Measurements from ENCODE around the gene TSPAN9. TPM values are rescaled to one million over a fixed set of nuclear protein-coding genes. Genes with fewer than 3 reads are reported as not detected.

Gene TSPAN9
- total RNA-seq, 3 donors from 2014 or later, result 16.8 to 44.9 (median 36.9) TPM

DNA sequence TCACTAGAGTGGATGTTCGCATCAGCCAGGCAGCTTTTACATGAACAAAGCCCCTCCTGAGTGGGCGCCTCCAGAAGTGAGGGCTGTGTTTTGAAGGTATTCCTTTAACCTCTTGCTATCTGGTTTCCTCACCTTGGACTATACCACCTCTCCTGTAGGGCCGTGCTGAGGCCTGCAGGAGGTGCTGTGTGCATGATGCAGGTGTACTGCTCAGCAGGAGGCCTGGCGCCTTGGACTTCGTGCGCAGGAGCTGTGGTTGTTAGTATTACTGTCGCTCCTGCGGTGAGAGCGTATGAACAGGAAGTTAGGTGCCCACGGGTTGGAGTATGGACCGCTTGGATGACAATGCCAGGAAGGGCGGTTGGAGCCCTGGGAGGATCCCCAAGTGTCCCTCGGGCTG, 130.7 kb downstream of the TSPAN9 start:
- Histone ChIP-seq H3K36me3 (no peaks in the 10 kb centered on the region), H3K27ac (no peak overlapping the region), H3K9me3 (no peaks in the 10 kb centered on the region), H3K27me3 (no peaks in the 10 kb centered on the region), H3K4me3 (no peak overlapping the region), H3K4me1 (peaks cover 0 to 3% of the 10 kb centered on the region in 2 donors)
- intact Hi-C loops (cut with DNase I; ENCODE audit: low total_unique reads), result no loop called here
- no peak for DNase-seq (ENCODE audit: low spot score in 2 of 2)
- TF ChIP-seq POLR2A (IDR thresholded peaks at IDR 0.05), result no peak
- TF ChIP-seq, protein P1, sequence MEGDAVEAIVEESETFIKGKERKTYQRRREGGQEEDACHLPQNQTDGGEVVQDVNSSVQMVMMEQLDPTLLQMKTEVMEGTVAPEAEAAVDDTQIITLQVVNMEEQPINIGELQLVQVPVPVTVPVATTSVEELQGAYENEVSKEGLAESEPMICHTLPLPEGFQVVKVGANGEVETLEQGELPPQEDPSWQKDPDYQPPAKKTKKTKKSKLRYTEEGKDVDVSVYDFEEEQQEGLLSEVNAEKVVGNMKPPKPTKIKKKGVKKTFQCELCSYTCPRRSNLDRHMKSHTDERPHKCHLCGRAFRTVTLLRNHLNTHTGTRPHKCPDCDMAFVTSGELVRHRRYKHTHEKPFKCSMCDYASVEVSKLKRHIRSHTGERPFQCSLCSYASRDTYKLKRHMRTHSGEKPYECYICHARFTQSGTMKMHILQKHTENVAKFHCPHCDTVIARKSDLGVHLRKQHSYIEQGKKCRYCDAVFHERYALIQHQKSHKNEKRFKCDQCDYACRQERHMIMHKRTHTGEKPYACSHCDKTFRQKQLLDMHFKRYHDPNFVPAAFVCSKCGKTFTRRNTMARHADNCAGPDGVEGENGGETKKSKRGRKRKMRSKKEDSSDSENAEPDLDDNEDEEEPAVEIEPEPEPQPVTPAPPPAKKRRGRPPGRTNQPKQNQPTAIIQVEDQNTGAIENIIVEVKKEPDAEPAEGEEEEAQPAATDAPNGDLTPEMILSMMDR (IDR thresholded peaks at IDR 0.05), result no peak

DNA sequence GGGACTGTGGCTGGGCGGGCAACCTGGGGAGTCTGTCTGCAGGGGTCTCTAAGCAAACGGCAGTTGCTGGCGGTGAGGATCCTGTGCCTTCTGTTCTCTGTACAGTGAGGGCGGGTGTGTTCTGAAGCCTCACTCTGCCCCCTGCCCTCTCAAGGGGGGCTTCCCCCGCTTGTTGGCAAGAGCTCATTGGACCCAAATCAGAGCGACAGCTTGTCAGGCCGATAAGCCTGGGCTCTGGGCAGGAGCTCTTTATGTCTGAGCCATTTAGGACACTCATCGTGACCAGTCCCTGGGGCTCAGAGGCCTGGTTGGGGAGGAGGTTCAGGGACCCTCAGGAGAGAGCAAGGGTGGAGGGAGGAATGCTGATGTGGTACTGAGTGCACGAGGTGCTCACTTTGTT, 136.0 kb downstream of the TSPAN9 start:
- Histone ChIP-seq H3K27ac (peak overlapping the region in 1 of 2 donors; percentile 89), H3K9me3 (no peaks in the 10 kb centered on the region), H3K27me3 (no peaks in the 10 kb centered on the region), H3K36me3 (no peaks in the 10 kb centered on the region), H3K4me3 (no peak overlapping the region), H3K4me1 (no peaks in the 10 kb centered on the region)
- intact Hi-C loops (cut with DNase I; ENCODE audit: low total_unique reads), result loop anchor here (10.0 kb wide), 1 partner anchor 52 kb away; no protein-coding TSS in a partner anchor
- no peak for DNase-seq (ENCODE audit: low spot score in 2 of 2)
- TF ChIP-seq, protein P1 (IDR thresholded peaks at IDR 0.05), result no peak
- no peak for TF ChIP-seq POLR2A (IDR thresholded peaks at IDR 0.05)
- TF ChIP-seq POLR2AphosphoS5 (IDR thresholded peaks at IDR 0.05), result no peak

DNA sequence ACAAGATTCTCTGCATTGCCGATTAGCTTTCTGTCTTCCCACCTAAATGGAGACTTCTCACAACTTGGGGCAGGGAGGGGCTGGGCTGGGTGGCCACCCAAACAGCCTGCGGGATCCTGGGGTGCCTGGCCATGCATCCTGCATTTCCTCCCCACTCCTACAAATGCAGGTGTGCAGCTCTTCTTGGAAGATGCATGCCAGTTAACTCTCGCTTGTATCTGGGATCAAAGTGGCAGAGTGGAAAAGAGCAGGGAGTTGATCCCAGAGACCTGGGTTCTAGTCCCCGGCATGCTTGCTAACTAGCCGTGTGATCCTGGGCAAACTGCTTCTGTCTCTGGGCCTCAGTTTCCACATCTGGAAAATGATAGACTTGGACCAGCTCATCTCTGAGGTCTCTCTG, 136.6 kb downstream of the TSPAN9 start:
- no peaks in the 10 kb centered on the region for H3K36me3 ChIP-seq
- intact Hi-C loops (cut with DNase I; ENCODE audit: low total_unique reads), result loop anchor here (10.0 kb wide), 1 partner anchor 51 kb away; no protein-coding TSS in a partner anchor
- peak overlapping the region; percentile 76 to 89 for H3K27ac ChIP-seq

DNA sequence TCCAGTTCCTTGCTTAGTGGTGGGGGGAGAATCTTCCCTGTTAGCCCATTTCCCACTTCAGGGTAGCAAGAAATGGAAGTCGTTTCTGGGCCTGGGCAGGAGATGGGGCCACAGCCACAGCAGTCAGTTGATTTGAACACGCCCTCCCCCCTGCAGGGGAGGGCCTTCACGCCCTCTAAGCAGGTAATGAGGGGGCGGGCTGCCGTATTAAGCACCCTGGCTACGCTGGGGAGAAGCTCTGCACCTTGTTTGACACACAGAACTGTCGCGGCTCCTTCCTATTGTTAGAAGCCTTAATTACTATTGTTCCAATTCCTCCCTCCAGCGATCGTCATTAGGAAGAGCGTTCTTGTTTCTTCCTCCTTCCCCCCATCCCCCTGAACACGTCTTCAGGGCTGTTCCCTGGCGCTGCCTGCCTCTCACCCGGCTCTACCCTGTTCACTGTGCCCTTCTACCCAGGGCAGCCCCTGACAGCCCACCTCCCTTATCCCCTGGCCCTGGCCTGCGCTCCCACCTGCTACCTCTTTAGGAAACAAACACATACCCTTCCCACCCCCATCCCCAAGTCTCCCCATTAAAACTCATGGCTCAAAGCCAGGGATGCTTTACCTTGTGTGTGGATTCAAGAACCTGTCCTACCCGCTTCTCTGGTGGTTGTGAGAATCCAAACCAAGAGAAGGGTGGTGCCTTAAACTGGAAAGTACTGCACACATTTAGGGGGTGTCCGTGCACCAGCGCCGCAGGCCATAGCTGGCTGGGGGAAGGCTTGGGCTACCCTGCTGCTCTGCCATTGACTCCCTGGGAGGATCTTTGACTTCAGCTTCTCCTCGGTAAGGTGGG, 137.6 kb downstream of the TSPAN9 start:
- Histone ChIP-seq H3K27me3 (no peaks in the 10 kb centered on the region), H3K4me3 (peak overlapping the region in 2 of 3 donors; percentile 13 to 44), H3K4me1 (peaks cover 4 to 9% of the 10 kb centered on the region in 2 donors), H3K9me3 (no peaks in the 10 kb centered on the region), H3K36me3 (no peaks in the 10 kb centered on the region), H3K27ac (peak overlapping the region; percentile 76 to 89)
- intact Hi-C loops (cut with DNase I; ENCODE audit: low total_unique reads), result loop anchor here (10.0 kb wide), 1 partner anchor 50 kb away; no protein-coding TSS in a partner anchor
- TF ChIP-seq, protein P1 (IDR thresholded peaks at IDR 0.05), result no peak
- TF ChIP-seq POLR2AphosphoS5 (IDR thresholded peaks at IDR 0.05), result no peak
- no peak for TF ChIP-seq POLR2A (IDR thresholded peaks at IDR 0.05)
- peak in 1 of 2 donors; percentile 47 for DNase-seq (ENCODE audit: low spot score in 2 of 2)

More for the DNA sequence above, 136.6 kb downstream of the TSPAN9 start:
- H3K27me3 ChIP-seq, result no peaks in the 10 kb centered on the region
- no peak for TF ChIP-seq POLR2AphosphoS5 (IDR thresholded peaks at IDR 0.05)
- no peak for TF ChIP-seq POLR2A (IDR thresholded peaks at IDR 0.05)
- TF ChIP-seq, protein P1 (IDR thresholded peaks at IDR 0.05), result no peak
- no peaks in the 10 kb centered on the region for H3K9me3 ChIP-seq
- H3K4me3 ChIP-seq, result no peak overlapping the region
- peaks cover 2 to 4% of the 10 kb centered on the region in 2 donors for H3K4me1 ChIP-seq
- no peak for DNase-seq (ENCODE audit: low spot score in 2 of 2)

DNA sequence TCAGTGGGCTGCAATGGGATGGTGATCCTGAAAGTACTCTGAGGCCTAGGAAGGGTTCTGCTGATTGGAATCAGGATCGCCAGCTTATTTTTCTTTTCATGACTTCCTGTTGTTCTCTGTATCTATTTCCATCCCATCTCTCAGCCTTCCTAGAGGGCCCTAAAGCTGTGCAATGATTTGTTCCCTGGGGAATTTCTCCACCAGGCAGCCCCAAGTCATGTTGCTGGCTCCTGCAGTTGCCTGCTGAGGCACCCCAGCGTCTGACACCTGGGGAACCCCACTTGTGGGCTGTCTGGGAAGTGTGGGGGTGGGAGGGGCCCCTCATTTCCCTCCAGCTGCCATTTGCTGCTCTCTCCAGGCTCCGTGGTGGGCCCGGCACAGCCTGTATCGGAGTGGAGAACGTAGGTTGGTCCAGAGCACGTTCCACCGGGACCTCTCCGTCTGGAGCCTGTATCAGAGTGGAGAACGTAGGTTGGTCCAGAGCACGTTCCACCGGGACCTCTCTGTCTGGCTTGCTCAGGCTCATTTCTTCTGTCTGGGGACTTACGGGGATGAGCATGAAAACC, 138.3 kb downstream of the TSPAN9 start:
- Histone ChIP-seq H3K4me1 (peaks cover 4 to 9% of the 10 kb centered on the region in 2 donors), H3K27ac (peak overlapping the region; percentile 76 to 89), H3K27me3 (no peaks in the 10 kb centered on the region), H3K36me3 (no peaks in the 10 kb centered on the region), H3K9me3 (no peaks in the 10 kb centered on the region), H3K4me3 (peak overlapping the region in 2 of 3 donors; percentile 13 to 44)
- TF ChIP-seq, protein P1 (IDR thresholded peaks at IDR 0.05), result no peak
- no peak for TF ChIP-seq POLR2AphosphoS5 (IDR thresholded peaks at IDR 0.05)
- no peak for TF ChIP-seq POLR2A (IDR thresholded peaks at IDR 0.05)
- no peak for DNase-seq (ENCODE audit: low spot score in 2 of 2)
- intact Hi-C loops (cut with DNase I; ENCODE audit: low total_unique reads), result loop anchor here (10.0 kb wide), 1 partner anchor 49 kb away; no protein-coding TSS in a partner anchor
